ENCODE data around the gene SLC44A4.
"Not testable (repeated sequence)": the region's sequence is repeated elsewhere in the genome, so short reads cannot be mapped to it uniquely, and the experiment has no call there.

SLC44A4 gene

GRCh38 chr6:31827286-31828079, 51.3 kb downstream of the SLC44A4 start, which contains the start of gene HSPA1B:
Gene HSPA1B (plus strand): TSS chr6:31827738. CDS start chr6:31827951, 213 bp downstream.
- peak; percentile 82 for DNase-seq (ENCODE audit: low read depth)

DNA sequence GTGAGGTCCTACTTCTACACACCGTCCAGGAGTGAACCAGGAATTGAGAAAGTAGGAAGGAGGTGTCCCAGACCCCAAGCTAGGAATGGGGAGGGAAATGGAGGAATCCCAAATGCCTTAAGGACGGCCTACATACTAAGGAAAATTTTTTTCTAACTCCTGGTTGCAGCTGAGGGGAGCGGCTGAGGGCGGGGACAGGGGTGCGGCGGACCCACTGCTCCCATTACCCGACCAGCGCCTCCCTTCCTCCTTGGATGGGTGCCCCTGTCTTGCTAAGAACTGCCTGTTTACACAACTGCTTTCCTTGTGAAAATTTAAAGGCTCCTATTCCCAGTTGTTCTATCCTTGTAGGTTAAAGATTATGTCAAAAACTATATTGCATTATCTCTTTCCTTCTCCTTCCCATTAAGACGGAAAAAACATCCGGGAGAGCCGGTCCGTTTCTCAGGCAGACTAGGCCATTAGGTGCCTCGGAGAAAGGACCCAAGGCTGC, 52.0 kb downstream of the SLC44A4 start:
- no peak for DNase-seq (ENCODE audit: low read depth)

DNA sequence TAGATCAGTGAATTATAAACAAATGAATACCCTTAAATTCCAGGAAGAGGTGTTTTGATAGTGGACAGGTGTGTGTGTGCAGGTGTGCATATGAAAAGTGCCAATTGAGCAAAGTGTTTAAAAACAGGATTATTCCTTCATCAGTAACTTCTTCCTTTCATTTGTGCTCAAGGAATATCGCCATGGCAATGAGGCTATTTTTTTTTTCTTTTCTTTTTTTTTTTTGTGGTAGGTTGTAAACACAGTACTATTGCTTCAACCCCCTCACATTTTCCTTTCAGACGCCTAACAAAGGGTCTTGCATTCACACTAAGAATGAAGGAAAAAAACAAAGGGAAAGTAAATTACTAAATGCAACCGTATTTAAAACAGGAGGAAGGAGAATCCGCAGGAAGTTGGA, 53.2 kb downstream of the SLC44A4 start:
- DNase-seq (ENCODE audit: low read depth), result no peak

GRCh38 chr6:31823592-31824196, 55.1 kb downstream of the SLC44A4 start:
- not testable (repeated sequence) for DNase-seq (ENCODE audit: low read depth)

GRCh38 chr6:31822036-31822821, 56.6 kb downstream of the SLC44A4 start:
- DNase-seq (ENCODE audit: low read depth), result no peak

GRCh38 chr6:31821301-31822035, 57.3 kb downstream of the SLC44A4 start:
- DNase-seq (ENCODE audit: low read depth), result peak; percentile 51

DNA sequence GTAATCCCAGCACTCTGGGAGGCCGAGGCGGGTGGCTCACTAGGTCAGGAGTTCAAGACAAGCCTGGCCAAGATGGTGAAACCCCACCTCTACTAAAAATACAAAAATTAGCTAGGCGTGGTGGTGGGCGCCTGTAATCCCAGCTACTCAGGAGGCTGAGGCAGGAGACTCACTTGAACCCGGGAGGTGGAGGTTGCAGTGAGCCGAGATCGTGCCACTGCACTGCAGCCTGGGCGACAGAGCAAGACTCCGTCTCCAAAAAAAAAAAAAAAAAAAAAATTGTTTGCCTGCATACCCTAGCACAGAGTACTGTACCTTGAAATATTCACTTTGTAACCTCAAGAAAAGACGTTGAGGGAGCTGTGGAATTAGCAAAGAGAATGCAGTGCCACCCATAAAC, 58.4 kb downstream of the SLC44A4 start:
- DNase-seq (ENCODE audit: low read depth), result not testable (repeated sequence)

DNA sequence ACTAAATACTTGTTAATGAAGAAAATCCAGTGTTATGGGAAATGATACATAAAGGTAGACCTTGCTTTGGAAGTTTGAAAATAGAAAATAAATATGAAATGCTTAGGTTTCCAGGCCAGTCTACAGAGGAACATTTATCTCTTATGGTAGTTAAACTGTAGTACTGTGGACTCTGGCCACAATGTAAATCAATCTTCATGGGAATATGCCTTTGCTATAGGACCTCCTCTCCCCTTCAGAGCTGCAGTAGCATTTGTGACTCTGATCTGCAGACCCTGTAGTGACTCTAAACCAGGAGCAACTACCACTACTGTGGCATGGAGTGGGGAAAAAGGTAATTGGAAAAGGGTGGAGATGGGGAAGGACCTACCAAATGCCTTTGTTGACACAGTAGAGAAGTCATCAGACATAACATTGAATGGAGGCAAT, 58.9 kb downstream of the SLC44A4 start:
- no peak for DNase-seq (ENCODE audit: low read depth)

DNA sequence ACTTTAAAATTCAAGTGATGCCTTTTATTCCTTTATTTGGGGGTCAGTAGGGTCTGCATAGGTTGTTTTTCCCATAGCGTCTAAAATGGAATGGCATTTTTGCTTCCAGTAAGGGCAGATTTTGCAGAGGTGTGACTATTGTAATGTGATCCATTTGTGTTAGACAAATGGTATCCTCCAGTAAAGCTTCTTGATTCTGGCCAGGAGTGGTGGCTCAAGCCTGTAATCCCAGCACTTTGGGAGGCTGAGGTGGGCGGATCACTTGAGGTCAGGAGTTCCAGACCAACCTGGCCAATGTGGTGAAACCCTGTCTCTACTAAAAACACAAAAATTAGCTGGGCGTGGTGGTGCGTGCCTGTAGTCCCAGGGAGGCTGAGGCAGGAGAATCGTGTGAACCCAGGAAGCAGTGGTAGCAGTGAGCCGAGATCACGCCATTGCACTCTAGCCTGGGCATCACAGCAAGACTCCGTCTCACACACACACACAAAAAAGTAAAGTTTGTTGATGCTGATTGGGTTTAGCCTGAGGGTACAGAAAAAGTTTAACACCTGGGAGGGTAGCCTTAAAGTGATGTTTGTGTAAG, 60.8 kb downstream of the SLC44A4 start:
- not testable (repeated sequence) for DNase-seq (ENCODE audit: low read depth)

GRCh38 chr6:31817133-31817928, 61.5 kb downstream of the SLC44A4 start:
- DNase-seq (ENCODE audit: low read depth), result not testable (repeated sequence)

GRCh38 chr6:31815025-31815838, 63.6 kb downstream of the SLC44A4 start, which contains the start of the genes HSPA1A and HSPA1L:
Gene HSPA1A (plus strand): TSS chr6:31815543. CDS start chr6:31815757, 214 bp downstream.
Gene HSPA1L (minus strand): TSS chr6:31815283. CDS start chr6:31811972, 3,311 bp downstream.
- peak; percentile 47 for DNase-seq (ENCODE audit: low read depth)

DNA sequence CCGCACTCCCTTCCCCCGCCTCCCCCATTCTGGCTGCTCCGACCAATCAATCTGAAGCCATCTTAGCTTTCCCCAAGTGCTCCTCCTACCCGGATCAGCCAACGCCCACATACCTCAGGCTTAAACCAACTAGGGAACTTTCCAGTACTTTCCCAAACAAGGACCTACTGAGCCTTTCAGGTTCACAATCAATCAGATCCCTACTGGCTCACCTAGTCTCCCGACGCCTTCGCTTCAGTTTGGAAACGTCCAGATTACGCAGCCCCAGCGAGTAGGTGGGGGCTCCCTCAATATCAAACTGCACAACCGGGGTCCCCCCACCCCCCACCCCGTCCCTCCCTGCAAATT, 64.1 kb downstream of the SLC44A4 start:
- peak; percentile 38 for DNase-seq (ENCODE audit: low read depth)

DNA sequence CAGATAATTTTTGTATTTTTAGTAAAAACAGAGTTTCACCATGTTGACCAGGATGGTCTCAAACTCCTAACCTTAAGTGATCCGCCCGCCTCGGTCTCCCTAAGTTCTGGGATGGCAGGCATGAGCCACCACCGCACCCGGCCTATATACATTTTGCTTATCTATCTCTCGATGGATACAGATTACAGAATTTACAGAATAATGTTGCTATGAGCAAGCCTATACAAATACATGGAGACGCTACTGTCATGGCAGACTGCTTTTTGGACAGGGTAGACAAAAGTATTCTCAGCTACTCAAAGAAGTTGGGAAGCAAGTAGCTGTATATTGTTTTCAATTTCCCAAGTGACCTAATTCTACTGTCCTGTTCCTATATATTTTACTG, 65.3 kb downstream of the SLC44A4 start:
- no peak for DNase-seq (ENCODE audit: low read depth)

Data from stimulated activated CD8-positive, alpha-beta memory T cell treated with anti-CD3 and anti-CD28 coated beads, Interleukin-7, amount 100 ng/mL, for 24 hours (primary cell).